Stomach (tissue), 9 donors: ENCODE results near the gene RPL7A. TPM values are rescaled to one million over a fixed set of nuclear protein-coding genes. Genes with fewer than 3 reads are reported as not detected.
A peak's percentile ranks its signal among the peaks of the same experiment; 100 is the strongest.

Experiments
- DNase-seq, 2 donors: peaks; one replicate each; pipeline versions ENCODE4 v3.0.0 to v3.0.0-alpha.2; 2013 to 2019
- H3K27ac ChIP-seq, 5 donors: fragments of 200-600 bp in 4 of 5; sonication (generic) in 4 of 5; one replicate each; pipeline ENCODE4 v1.5.1; 2013 to 2019; ENCODE audit warnings: mild to moderate bottlenecking in 1 of 5, moderate library complexity in 1 of 5
- H3K27me3 ChIP-seq, 3 donors: fragments of 200-600 bp; sonication (generic); one replicate each; pipeline ENCODE4 v1.5.1; 2017 to 2019; ENCODE audit warnings: mixed run types in 1 of 3
- H3K36me3 ChIP-seq, 4 donors: fragments of 200-600 bp; sonication (generic); 1 replicate in 3 of 4; 2 replicates in 1 of 4; pipeline ENCODE4 v1.5.1; 2016 to 2019
- H3K4me1 ChIP-seq, 4 donors: fragments of 200-600 bp; sonication (generic); one replicate each; pipeline ENCODE4 v1.5.1; 2016 to 2019
- H3K4me3 ChIP-seq, 4 donors: fragments of 200-600 bp; sonication (generic) in 3 of 4; one replicate each; pipeline ENCODE4 v1.5.1; 2016 to 2019; ENCODE audit warnings: mild to moderate bottlenecking in 1 of 4
- H3K9me3 ChIP-seq, 4 donors: fragments of 200-600 bp; sonication (generic); one replicate each; pipeline ENCODE4 v1.5.1; 2016 to 2019
- EP300 ChIP-seq: sonication (generic); formaldehyde crosslinking; IDR thresholded peaks from one replicate; pipeline ENCODE4 v1.6.1; 2017; ENCODE audit warnings: antibody characterized with exemption
- POLR2A ChIP-seq, 4 donors: fragments of 450-650 bp; IDR thresholded peaks; one replicate each; pipeline ENCODE4 v1.6.1; 2016; ENCODE audit warnings: antibody characterized with exemption in 4 of 4, control low read depth in 2 of 4, mild to moderate bottlenecking in 1 of 4, moderate library complexity in 1 of 4
- POLR2AphosphoS5 ChIP-seq, 3 donors: sonication (generic); formaldehyde crosslinking; IDR thresholded peaks; one replicate each; pipeline ENCODE4 v1.6.1; 2016; ENCODE audit warnings: antibody characterized with exemption in 3 of 3
- WGBS, 5 donors: extraction: QIAGEN DNeasy Blood & Tissue Kit in 3 of 5; methylation state at CpG; one replicate each; pipeline versions ENCODE4 v1.1.5 to v1.1.7; 2013 to 2018; 5-methylcytosine and 5-hydroxymethylcytosine counted together
- intact Hi-C: fragments of 100-400 bp; cut with DNase I; formaldehyde crosslinking; loops from one replicate; pipeline ENCODE4 v1.15.1; 2023; ENCODE audit warnings: low total_unique reads
- polyA plus RNA-seq, 3 donors: library from polyadenylated mRNA; stranded (reverse); fragments of 200-250 nt; gene quantifications; one replicate each; pipeline ENCODE4 v1.2.3, GENCODE V29; 2013
- total RNA-seq, 5 donors: library from RNA; depleted of rRNA; stranded (reverse); fragments of >200 nt; gene quantifications; one replicate each; pipeline versions ENCODE4 v1.1.0 to v1.2.3, GENCODE V29; 2014 to 2016
- TF ChIP-seq, protein P1 (sequence below), 7 experiments: fragments of 450-650 bp in 4 of 7; fragments of 200-600 bp in 3 of 7; sonication (generic) in 3 of 7; IDR thresholded peaks; one replicate each; pipeline ENCODE4 v1.5.1; 2016 to 2019; ENCODE audit warnings: antibody characterized with exemption in 7 of 7, control low read depth in 2 of 7, mild to moderate bottlenecking in 1 of 7
- donor health status: healthy with polysubstance abuse.
- donor health status: Bipolar disorder and iron deficiency.
- donor health status: healthy.

The RPL7A gene
- total and polyA plus RNA-seq, 8 donors, result 809 to 4,243 (median 1,432) TPM

DNA sequence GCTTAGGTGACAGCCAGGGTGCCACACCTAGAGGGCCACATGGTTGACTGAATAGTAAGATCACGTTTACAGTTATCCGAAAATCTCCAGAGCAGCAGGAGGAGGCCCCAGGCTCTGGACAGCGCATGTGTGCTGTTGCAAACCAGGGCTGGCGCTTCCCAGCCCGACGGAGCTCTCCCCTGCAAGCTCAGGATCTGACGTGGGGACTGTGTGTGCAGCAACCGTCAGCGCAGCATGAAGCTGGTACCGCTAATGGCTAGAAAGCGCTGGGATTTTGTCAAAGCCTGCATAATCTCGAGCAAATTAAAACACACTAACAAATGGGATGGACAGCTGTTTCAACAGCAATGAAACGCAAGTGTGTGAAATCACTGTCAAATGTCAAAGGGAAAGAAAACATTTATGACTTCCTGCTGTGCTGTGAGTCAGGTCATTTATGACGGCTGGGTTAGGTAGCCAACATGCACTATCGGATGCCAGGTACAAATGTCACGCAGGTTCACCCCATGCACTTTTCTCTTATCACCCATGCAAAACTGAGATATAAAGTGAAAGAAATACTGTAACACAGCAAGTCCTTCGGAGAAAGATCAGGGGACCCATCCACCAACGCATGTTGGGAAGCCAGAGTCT, 20.3 kb downstream of the RPL7A start:
- Histone ChIP-seq H3K4me3 (peak overlapping the region in 1 of 4 donors; percentile 25), H3K4me1 (peaks cover 63 to 88% (median 70%) of the 10 kb centered on the region in 4 donors), H3K27ac (peak overlapping the region; percentile 60 to 75 (median 63)), H3K9me3 (no peaks in the 10 kb centered on the region), H3K36me3 (peaks cover 61 to 78% (median 71%) of the 10 kb centered on the region in 4 donors), H3K27me3 (no peaks in the 10 kb centered on the region)
- 21 to 44% (median 37%) methylated on average over 18 of the region's 18 CpGs for WGBS, 5 donors
- intact Hi-C loops, result no loop called here
- DNase-seq, result peak in 1 of 2 donors; percentile 64
- TF ChIP-seq POLR2AphosphoS5 (IDR thresholded peaks at IDR 0.05) (peak in 1 of 3 donors; percentile 65), EP300 (no peak)

DNA sequence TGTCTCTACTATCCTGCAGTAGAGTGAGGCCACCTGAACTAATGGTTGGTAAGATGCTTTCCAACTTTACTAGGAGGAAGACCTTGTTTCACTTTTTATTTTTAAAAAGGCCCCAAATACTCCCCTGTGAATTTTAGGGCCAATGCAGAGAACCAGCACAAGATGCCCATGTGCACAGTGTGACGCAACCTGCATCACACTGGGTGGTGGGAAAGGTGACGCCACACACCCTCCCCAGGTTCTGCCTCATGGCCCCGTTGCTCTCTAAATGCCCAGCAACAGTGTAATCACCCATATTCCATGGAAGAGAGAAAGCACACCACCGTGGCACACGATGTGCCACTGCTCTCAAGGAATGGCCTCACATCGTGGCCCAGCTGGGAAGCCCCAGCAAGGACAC, 21.4 kb downstream of the RPL7A start:
- Histone ChIP-seq H3K36me3 (peaks cover 52 to 70% (median 62%) of the 10 kb centered on the region in 4 donors), H3K27ac (peak overlapping the region; percentile 60 to 75 (median 63)), H3K4me1 (peaks cover 68 to 92% (median 80%) of the 10 kb centered on the region in 4 donors), H3K9me3 (no peaks in the 10 kb centered on the region), H3K4me3 (no peak overlapping the region), H3K27me3 (no peaks in the 10 kb centered on the region)
- TF ChIP-seq POLR2AphosphoS5 (IDR thresholded peaks at IDR 0.05) (no peak), POLR2A (IDR thresholded peaks at IDR 0.05) (no peak), EP300 (no peak)
- TF ChIP-seq, protein P1, sequence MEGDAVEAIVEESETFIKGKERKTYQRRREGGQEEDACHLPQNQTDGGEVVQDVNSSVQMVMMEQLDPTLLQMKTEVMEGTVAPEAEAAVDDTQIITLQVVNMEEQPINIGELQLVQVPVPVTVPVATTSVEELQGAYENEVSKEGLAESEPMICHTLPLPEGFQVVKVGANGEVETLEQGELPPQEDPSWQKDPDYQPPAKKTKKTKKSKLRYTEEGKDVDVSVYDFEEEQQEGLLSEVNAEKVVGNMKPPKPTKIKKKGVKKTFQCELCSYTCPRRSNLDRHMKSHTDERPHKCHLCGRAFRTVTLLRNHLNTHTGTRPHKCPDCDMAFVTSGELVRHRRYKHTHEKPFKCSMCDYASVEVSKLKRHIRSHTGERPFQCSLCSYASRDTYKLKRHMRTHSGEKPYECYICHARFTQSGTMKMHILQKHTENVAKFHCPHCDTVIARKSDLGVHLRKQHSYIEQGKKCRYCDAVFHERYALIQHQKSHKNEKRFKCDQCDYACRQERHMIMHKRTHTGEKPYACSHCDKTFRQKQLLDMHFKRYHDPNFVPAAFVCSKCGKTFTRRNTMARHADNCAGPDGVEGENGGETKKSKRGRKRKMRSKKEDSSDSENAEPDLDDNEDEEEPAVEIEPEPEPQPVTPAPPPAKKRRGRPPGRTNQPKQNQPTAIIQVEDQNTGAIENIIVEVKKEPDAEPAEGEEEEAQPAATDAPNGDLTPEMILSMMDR (IDR thresholded peaks at IDR 0.05), result no peak
- DNase-seq, result no peak
- 53 to 67% (median 65%) methylated on average over 5 to 6 of the region's 6 CpGs for WGBS, 5 donors
- intact Hi-C loops, result no loop called here

DNA sequence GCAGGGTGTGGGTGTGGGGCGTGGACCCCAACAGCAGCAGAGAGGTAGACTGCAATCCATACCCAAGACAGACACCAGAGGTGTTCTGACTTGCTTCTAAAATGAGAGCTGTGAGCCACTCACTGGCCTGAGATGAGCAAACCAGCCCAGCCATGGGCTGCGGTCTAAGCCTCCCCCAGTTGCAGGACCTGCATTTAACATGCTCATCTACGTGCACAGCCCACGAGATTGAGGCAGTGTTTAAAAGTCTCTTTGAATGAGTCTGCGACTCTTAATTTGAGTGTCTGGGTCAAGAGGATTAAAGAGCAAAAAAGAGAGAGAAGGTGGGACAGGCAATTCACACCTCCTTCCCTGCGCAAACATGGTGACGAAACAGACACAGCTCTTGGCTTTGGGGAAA, 21.9 kb downstream of the RPL7A start:
- no peak for DNase-seq
- intact Hi-C loops, result no loop called here
- Histone ChIP-seq H3K4me1 (peaks cover 72 to 92% (median 84%) of the 10 kb centered on the region in 4 donors), H3K27me3 (no peaks in the 10 kb centered on the region), H3K27ac (peak overlapping the region; percentile 20 to 75 (median 63)), H3K4me3 (no peak overlapping the region), H3K9me3 (no peaks in the 10 kb centered on the region), H3K36me3 (peaks cover 47 to 65% (median 57%) of the 10 kb centered on the region in 4 donors)
- WGBS, 5 donors, result 67 to 83% (median 72%) methylated on average over 7 of the region's 7 CpGs
- no peak for TF ChIP-seq POLR2AphosphoS5 (IDR thresholded peaks at IDR 0.05)
- TF ChIP-seq EP300, result no peak

DNA sequence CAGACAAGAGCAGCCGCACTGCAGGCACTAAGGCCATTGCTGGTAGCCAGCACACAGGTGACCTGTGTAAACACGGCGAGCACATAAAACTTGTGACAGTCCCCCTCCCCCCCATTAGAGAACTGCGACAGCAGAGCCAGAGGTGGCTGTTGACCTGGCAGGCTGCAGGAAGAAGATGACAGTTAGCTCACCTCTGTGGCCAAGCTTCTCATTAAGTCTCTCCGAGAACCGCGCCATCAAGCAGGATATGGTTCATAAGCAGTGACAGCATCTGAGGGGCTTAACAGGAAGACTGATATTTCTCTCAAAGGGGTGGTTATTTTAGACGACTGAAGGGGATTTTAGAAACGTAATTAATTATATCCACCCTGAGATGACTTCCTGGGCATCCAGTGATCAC, 22.7 kb downstream of the RPL7A start:
- whole genome bisulfite sequencing, 5 donors, result 40 to 59% (median 56%) methylated on average over 7 to 9 of the region's 9 CpGs
- H3K36me3 ChIP-seq, result peaks cover 40 to 57% (median 49%) of the 10 kb centered on the region in 4 donors
- H3K27ac ChIP-seq, result peak overlapping the region; percentile 43 to 73 (median 63)
- no peaks in the 10 kb centered on the region for H3K9me3 ChIP-seq
- TF ChIP-seq POLR2AphosphoS5 (IDR thresholded peaks at IDR 0.05) (no peak), EP300 (no peak), POLR2A (IDR thresholded peaks at IDR 0.05) (no peak)
- TF ChIP-seq, protein P1 (IDR thresholded peaks at IDR 0.05), result no peak
- intact Hi-C loops, result no loop called here
- no peak for DNase-seq
- H3K27me3 ChIP-seq, result no peaks in the 10 kb centered on the region
- H3K4me1 ChIP-seq, result peaks cover 72 to 90% (median 87%) of the 10 kb centered on the region in 4 donors
- H3K4me3 ChIP-seq, result peak overlapping the region in 1 of 4 donors; percentile 7

DNA sequence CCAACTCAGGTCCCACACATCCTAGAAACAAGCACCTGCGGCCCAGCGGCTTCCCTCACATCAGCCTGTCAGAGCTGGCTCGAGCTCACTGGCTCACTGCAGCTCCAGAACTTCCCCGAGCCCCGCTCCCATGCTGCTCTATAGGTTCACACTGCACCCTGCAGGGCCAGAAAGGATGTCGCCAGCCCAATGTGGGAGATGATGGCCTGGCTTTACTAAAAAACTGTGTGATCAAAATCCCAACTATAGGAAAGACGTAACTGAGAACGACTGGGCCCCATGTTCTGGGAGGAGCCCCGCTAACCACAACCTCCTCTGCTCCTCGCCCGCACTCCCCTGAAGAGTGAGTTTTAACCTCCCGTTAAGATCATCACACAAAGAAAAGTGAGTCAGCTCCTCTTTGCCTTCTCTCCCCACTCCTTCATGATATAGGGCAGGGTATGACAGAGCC, 23.3 kb downstream of the RPL7A start:
- intact Hi-C loops, result no loop called here
- H3K36me3 ChIP-seq, result peaks cover 34 to 51% (median 43%) of the 10 kb centered on the region in 4 donors
- H3K27ac ChIP-seq, result peak overlapping the region; percentile 43 to 73 (median 63)
- H3K4me3 ChIP-seq, result no peak overlapping the region
- DNase-seq, result no peak
- 31 to 50% (median 37%) methylated on average over 12 of the region's 12 CpGs for WGBS, 5 donors
- TF ChIP-seq EP300 (no peak), POLR2A (IDR thresholded peaks at IDR 0.05) (no peak), POLR2AphosphoS5 (IDR thresholded peaks at IDR 0.05) (no peak)
- TF ChIP-seq, protein P1 (IDR thresholded peaks at IDR 0.05), result no peak
- no peaks in the 10 kb centered on the region for H3K27me3 ChIP-seq
- peaks cover 72 to 93% (median 86%) of the 10 kb centered on the region in 4 donors for H3K4me1 ChIP-seq
- H3K9me3 ChIP-seq, result no peaks in the 10 kb centered on the region
